GM19372 (cell line): ENCODE results near the gene ZNF283.
"Not testable (repeated sequence)": the region's sequence is repeated elsewhere in the genome, so short reads cannot be mapped to it uniquely, and the experiment has no call there.

Experiments used
- ATAC-seq: cut with Tn5 transposase; IDR thresholded peaks from one replicate; pipeline ENCODE4 v1.9.1; 2021; ENCODE audit warnings: mild to moderate bottlenecking, low read depth, moderate library complexity; ENCODE audit not compliant: unreplicated experiment

Gene ZNF283

GRCh38 chr19:43842007-43842406 is 14.9 kb downstream of the ZNF283 start:
- ATAC-seq: no peak

- ATAC-seq: no peak
These were observed 20.1 kb downstream of the ZNF283 start for GRCh38 chr19:43847246-43847645.

GRCh38 chr19:43847884-43848283 is 20.8 kb downstream of the ZNF283 start:
- no peak for ATAC-seq

- no peak for ATAC-seq
These were observed 21.7 kb downstream of the ZNF283 start for GRCh38 chr19:43848821-43849220.

GRCh38 chr19:43858174-43858573 is 31.1 kb downstream of the ZNF283 start:
- no peak for ATAC-seq

GRCh38 chr19:43866923-43867322 is 39.8 kb downstream of the ZNF283 start:
- not testable (repeated sequence) for ATAC-seq

GRCh38 chr19:43872547-43873336 is 45.6 kb downstream of the ZNF283 start:
- ATAC-seq: no peak

- ATAC-seq: no peak
These were observed 53.4 kb downstream of the ZNF283 start for GRCh38 chr19:43880483-43880882.

GRCh38 chr19:43883864-43884263 is 56.7 kb downstream of the ZNF283 start, which contains the start of gene ZNF404:
Gene ZNF404, minus strand, starts transcription at chr19:43883964.
- no peak for ATAC-seq

- ATAC-seq: no peak
These were observed 68.7 kb downstream of the ZNF283 start for GRCh38 chr19:43895727-43896308.
